ENCODE data around the gene MNX1. TPM values are rescaled to one million over a fixed set of nuclear protein-coding genes. Genes with fewer than 3 reads are reported as not detected.

Gene MNX1
- polyA plus RNA-seq, 1 donor from 2014 or later = not detected

DNA sequence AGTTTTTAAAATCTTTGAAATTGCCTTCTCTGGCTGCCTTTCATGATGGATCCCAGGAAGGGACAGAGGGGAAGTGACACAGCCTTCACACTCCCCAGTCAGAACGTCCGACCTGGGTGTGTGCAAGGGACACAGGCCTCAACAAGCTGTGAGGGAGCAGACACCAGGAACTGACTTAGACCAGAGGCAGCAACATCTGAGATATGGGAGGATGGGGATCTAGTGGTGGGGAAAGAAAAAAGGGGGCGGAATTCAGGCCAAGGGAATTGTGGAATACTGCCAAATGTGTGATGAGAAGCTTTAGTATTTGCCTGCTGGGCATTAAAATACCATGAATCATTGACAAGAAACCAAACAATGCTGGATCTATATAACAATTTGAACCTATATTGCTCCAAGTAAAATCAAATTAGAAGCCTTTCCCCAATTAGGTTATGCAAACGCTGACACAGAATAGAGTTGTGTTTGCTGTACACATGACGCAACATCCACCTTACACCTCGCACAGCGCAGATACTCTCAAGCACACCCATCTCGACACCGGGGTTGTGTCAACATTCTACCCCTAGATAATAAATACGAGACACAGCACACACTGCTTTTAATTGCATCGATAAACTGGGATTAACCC lies 17.2 kb upstream of the MNX1 start:
- Histone ChIP-seq H3K27me3 (ENCODE audit: insufficient read depth, low read depth, low read length) (peaks cover 76% of the 10 kb centered on the region), H3K9ac (ENCODE audit: low read length) (no peak overlapping the region), H3K79me2 (replicated peaks; ENCODE audit: insufficient read depth, low read length) (no peaks in the 10 kb centered on the region), H3K36me3 (ENCODE audit: insufficient read depth, low read length) (no peaks in the 10 kb centered on the region), H3F3A (ENCODE audit: insufficient read depth, low read length, poor library complexity, severe bottlenecking) (no peaks in the 10 kb centered on the region), H3K9me2 (ENCODE audit: insufficient read depth, low read length) (no peaks in the 10 kb centered on the region), H3K4me3 (ENCODE audit: low read length) (no peak overlapping the region), H3K4me2 (ENCODE audit: low read length) (no peak overlapping the region), H3K9me3 (ENCODE audit: low read length) (peaks cover 7% of the 10 kb centered on the region), H4K20me1 (ENCODE audit: insufficient read depth) (no peaks in the 10 kb centered on the region), H2AFZ (ENCODE audit: low read depth, low read length) (no peak overlapping the region), H3K27ac (ENCODE audit: low read length) (no peak overlapping the region)
- no peak for TF ChIP-seq EP300 (conservative IDR thresholded peaks at IDR 0.05; ENCODE audit: poor library complexity, severe bottlenecking)
- no peak for TF ChIP-seq MXI1 (conservative IDR thresholded peaks at IDR 0.05; ENCODE audit: poor library complexity, severe bottlenecking)
- no peak for TF ChIP-seq TAF1 (IDR thresholded peaks at IDR 0.05; ENCODE audit: low read depth)
- TF ChIP-seq EZH2 (IDR thresholded peaks at IDR 0.05; ENCODE audit: borderline replicate concordance, insufficient read depth, low read length, poor library complexity, severe bottlenecking) = no peak
- TF ChIP-seq POLR2AphosphoS5 (IDR thresholded peaks at IDR 0.05) = no peak
- TF ChIP-seq, protein P1, sequence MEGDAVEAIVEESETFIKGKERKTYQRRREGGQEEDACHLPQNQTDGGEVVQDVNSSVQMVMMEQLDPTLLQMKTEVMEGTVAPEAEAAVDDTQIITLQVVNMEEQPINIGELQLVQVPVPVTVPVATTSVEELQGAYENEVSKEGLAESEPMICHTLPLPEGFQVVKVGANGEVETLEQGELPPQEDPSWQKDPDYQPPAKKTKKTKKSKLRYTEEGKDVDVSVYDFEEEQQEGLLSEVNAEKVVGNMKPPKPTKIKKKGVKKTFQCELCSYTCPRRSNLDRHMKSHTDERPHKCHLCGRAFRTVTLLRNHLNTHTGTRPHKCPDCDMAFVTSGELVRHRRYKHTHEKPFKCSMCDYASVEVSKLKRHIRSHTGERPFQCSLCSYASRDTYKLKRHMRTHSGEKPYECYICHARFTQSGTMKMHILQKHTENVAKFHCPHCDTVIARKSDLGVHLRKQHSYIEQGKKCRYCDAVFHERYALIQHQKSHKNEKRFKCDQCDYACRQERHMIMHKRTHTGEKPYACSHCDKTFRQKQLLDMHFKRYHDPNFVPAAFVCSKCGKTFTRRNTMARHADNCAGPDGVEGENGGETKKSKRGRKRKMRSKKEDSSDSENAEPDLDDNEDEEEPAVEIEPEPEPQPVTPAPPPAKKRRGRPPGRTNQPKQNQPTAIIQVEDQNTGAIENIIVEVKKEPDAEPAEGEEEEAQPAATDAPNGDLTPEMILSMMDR (IDR thresholded peaks at IDR 0.05; ENCODE audit: poor library complexity, severe bottlenecking) = no peak

DNA sequence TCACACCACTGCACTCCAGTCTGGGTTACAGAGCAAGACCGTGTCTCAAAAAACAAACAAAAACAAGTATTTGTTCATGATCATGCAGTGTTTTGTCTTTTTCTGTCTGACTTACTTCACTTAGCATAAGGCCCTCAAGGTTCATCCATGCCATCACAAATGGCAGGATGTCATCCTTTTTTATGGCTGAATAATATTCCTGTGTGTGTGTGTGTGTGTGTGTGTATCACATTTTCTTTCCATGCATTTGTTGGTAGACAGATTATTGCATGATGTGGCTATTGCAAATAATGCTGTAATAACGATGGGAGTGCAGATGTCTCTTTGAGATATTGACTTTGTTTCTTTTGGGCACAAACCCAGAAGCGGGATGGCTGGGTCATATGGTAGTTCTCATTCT lies 14.3 kb upstream of the MNX1 start:
- Histone ChIP-seq H2AFZ (ENCODE audit: low read depth, low read length) (no peak overlapping the region), H3K9me2 (ENCODE audit: insufficient read depth, low read length) (no peaks in the 10 kb centered on the region), H3F3A (ENCODE audit: insufficient read depth, low read length, poor library complexity, severe bottlenecking) (no peaks in the 10 kb centered on the region), H3K9ac (ENCODE audit: low read length) (no peak overlapping the region), H3K79me2 (replicated peaks; ENCODE audit: insufficient read depth, low read length) (no peaks in the 10 kb centered on the region), H3K9me3 (ENCODE audit: low read length) (peaks cover 7% of the 10 kb centered on the region), H3K27me3 (ENCODE audit: insufficient read depth, low read depth, low read length) (peaks cover 99% of the 10 kb centered on the region), H4K20me1 (ENCODE audit: insufficient read depth) (no peaks in the 10 kb centered on the region), H3K36me3 (ENCODE audit: insufficient read depth, low read length) (no peaks in the 10 kb centered on the region), H3K27ac (ENCODE audit: low read length) (no peak overlapping the region), H3K4me2 (ENCODE audit: low read length) (no peak overlapping the region), H3K4me3 (ENCODE audit: low read length) (no peak overlapping the region)
- TF ChIP-seq, protein P2, sequence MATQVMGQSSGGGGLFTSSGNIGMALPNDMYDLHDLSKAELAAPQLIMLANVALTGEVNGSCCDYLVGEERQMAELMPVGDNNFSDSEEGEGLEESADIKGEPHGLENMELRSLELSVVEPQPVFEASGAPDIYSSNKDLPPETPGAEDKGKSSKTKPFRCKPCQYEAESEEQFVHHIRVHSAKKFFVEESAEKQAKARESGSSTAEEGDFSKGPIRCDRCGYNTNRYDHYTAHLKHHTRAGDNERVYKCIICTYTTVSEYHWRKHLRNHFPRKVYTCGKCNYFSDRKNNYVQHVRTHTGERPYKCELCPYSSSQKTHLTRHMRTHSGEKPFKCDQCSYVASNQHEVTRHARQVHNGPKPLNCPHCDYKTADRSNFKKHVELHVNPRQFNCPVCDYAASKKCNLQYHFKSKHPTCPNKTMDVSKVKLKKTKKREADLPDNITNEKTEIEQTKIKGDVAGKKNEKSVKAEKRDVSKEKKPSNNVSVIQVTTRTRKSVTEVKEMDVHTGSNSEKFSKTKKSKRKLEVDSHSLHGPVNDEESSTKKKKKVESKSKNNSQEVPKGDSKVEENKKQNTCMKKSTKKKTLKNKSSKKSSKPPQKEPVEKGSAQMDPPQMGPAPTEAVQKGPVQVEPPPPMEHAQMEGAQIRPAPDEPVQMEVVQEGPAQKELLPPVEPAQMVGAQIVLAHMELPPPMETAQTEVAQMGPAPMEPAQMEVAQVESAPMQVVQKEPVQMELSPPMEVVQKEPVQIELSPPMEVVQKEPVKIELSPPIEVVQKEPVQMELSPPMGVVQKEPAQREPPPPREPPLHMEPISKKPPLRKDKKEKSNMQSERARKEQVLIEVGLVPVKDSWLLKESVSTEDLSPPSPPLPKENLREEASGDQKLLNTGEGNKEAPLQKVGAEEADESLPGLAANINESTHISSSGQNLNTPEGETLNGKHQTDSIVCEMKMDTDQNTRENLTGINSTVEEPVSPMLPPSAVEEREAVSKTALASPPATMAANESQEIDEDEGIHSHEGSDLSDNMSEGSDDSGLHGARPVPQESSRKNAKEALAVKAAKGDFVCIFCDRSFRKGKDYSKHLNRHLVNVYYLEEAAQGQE (IDR thresholded peaks at IDR 0.05; ENCODE audit: borderline replicate concordance) = no peak
- no peak for TF ChIP-seq RAD21 (conservative IDR thresholded peaks at IDR 0.05)
- no peak for TF ChIP-seq MXI1 (conservative IDR thresholded peaks at IDR 0.05; ENCODE audit: poor library complexity, severe bottlenecking)
- no peak for TF ChIP-seq EZH2 (IDR thresholded peaks at IDR 0.05; ENCODE audit: borderline replicate concordance, insufficient read depth, low read length, poor library complexity, severe bottlenecking)
- no peak for TF ChIP-seq EP300 (conservative IDR thresholded peaks at IDR 0.05; ENCODE audit: poor library complexity, severe bottlenecking)
- TF ChIP-seq, protein P1 (IDR thresholded peaks at IDR 0.05; ENCODE audit: poor library complexity, severe bottlenecking) = no peak
- TF ChIP-seq POLR2AphosphoS5 (IDR thresholded peaks at IDR 0.05) = no peak
- no peak for TF ChIP-seq TAF1 (IDR thresholded peaks at IDR 0.05; ENCODE audit: low read depth)
- TF ChIP-seq SMC3 (conservative IDR thresholded peaks at IDR 0.05; ENCODE audit: poor library complexity) = no peak

All from neural cell (in vitro differentiated cells).